CD4-positive, alpha-beta memory T cell (primary cell): ENCODE results near the gene PTPRD. TPM values are rescaled to one million over a fixed set of nuclear protein-coding genes. Genes with fewer than 3 reads are reported as not detected.

ENCODE experiments used
- CTCF ChIA-PET: fragments of 350-600 bp; sonication (Branson Sonifier 250); formaldehyde crosslinking; loops from one replicate; lab custom pipeline; 2021; ENCODE audit warnings: inconsistent platforms; ENCODE audit not compliant: partially characterized antibody; lab: Charles Lee
- POLR2A ChIA-PET: fragments of 350-600 bp; sonication (Branson Sonifier 250); formaldehyde crosslinking; loops from one replicate; lab custom pipeline; 2021; ENCODE audit not compliant: partially characterized antibody; lab: Charles Lee
- DNase-seq, 5 donors: peaks; one replicate each; pipeline versions ENCODE4 v3.0.0 to v3.0.0-alpha.2; 2020 to 2022; ENCODE audit warnings: mixed read lengths in 1 of 5
- H3K27ac ChIP-seq: one replicate; pipeline ENCODE4 v1.7.0; 2013; ENCODE audit warnings: low read depth, low read length
- H3K27me3 ChIP-seq: 2 replicates; pipeline ENCODE4 v1.7.0; 2013; ENCODE audit warnings: mild to moderate bottlenecking, low read length, moderate library complexity; ENCODE audit not compliant: insufficient read depth
- H3K36me3 ChIP-seq: 2 replicates; pipeline ENCODE4 v1.7.0; 2013; ENCODE audit warnings: mild to moderate bottlenecking, low read length, moderate library complexity; ENCODE audit not compliant: insufficient read depth
- H3K4me1 ChIP-seq: 2 replicates; pipeline ENCODE4 v1.7.0; 2013; ENCODE audit warnings: mild to moderate bottlenecking, low read length, moderate library complexity; ENCODE audit not compliant: insufficient read depth
- H3K4me3 ChIP-seq, 2 donors: one replicate each; pipeline ENCODE4 v1.7.0; 2013; ENCODE audit warnings: low read length in 2 of 2, mild to moderate bottlenecking in 1 of 2
- H3K9me3 ChIP-seq, 2 donors: one replicate each; pipeline ENCODE4 v1.7.0; 2013; ENCODE audit warnings: low read length in 2 of 2, control low read depth in 1 of 2; ENCODE audit not compliant: control insufficient read depth in 1 of 2
- H3K27ac Mint-ChIP-seq, 7 donors: one replicate each; pipeline ENCODE4 v1.8.0; 2020 to 2021; ENCODE audit warnings: mixed read lengths in 7 of 7, mild to moderate bottlenecking in 6 of 7, inconsistent platforms in 3 of 7, moderate library complexity in 3 of 7
- H3K27me3 Mint-ChIP-seq, 2 donors: one replicate each; pipeline ENCODE4 v1.8.0; 2020 to 2021; ENCODE audit warnings: mixed read lengths in 2 of 2
- H3K36me3 Mint-ChIP-seq, 2 donors: one replicate each; pipeline ENCODE4 v1.8.0; 2020 to 2021; ENCODE audit warnings: mixed read lengths in 2 of 2, inconsistent platforms in 1 of 2, mild to moderate bottlenecking in 1 of 2
- H3K4me1 Mint-ChIP-seq, 4 donors: one replicate each; pipeline ENCODE4 v1.8.0; 2020 to 2021; ENCODE audit warnings: mixed read lengths in 4 of 4, mild to moderate bottlenecking in 1 of 4
- H3K4me3 Mint-ChIP-seq, 8 donors: one replicate each; pipeline ENCODE4 v1.8.0; 2020 to 2021; ENCODE audit warnings: mixed read lengths in 8 of 8, mild to moderate bottlenecking in 7 of 8, moderate library complexity in 6 of 8, inconsistent platforms in 3 of 8
- H3K9me3 Mint-ChIP-seq, 8 donors: one replicate each; pipeline ENCODE4 v1.8.0; 2020 to 2021; ENCODE audit warnings: mixed read lengths in 8 of 8, mild to moderate bottlenecking in 5 of 8, inconsistent platforms in 3 of 8, moderate library complexity in 1 of 8
- intact Hi-C: fragments of 100-400 bp; cut with micrococcal nuclease; formaldehyde crosslinking; loops from one replicate; pipeline ENCODE4 v1.15.1; 2023
- polyA plus RNA-seq, 2 donors: library from polyadenylated mRNA; unstranded; fragments of 300-500 nt; fragmentation: Illumina TruSeq; gene quantifications; one replicate each; pipeline ENCODE4 v1.2.3, GENCODE V29; 2021
- total RNA-seq, 2 experiments: library from RNA; stranded (reverse); gene quantifications; one replicate each; pipeline ENCODE4 v1.2.3, GENCODE V29; 2021

The PTPRD gene
- total and polyA plus RNA-seq, 4 experiments from 2014 or later: not detected

DNA sequence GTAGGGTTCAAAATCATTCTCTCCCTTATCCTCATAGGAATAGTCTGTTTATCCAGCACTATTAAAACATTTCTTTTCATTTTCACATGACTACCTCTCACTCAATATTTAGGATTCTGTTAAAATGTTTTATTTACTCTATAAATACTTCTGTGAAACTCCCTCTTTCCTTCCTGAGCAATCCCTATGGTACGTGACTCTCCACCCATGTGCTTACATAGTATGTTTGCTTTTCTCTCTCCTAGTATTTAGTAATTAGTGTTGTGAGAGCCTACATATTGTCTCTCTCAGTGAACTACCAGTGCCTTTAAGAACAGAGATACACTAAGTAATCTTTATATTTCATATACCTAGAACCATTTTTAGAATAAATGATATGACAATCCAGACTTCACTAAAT lies 46.0 kb downstream of the PTPRD start:
- CTCF ChIA-PET: no interaction called here
- POLR2A ChIA-PET: no interaction called here
- no peaks in the 10 kb centered on the region for H3K4me1 ChIP-seq
- H3K27me3 ChIP-seq: no peaks in the 10 kb centered on the region
- Mint-ChIP-seq H3K36me3 (peaks cover 0 to 2% of the 10 kb centered on the region in 2 donors), H3K9me3 (peaks cover 2 to 20% (median 6%) of the 10 kb centered on the region in 8 donors), H3K4me1 (no peaks in the 10 kb centered on the region), H3K27me3 (no peaks in the 10 kb centered on the region), H3K27ac (no peak overlapping the region), H3K4me3 (no peak overlapping the region)
- H3K4me3 ChIP-seq: no peak overlapping the region
- no peak for DNase-seq
- peaks cover 0 to 3% of the 10 kb centered on the region in 2 donors for H3K9me3 ChIP-seq
- intact Hi-C loops: no loop called here
- H3K36me3 ChIP-seq: no peaks in the 10 kb centered on the region
- H3K27ac ChIP-seq: no peak overlapping the region

DNA sequence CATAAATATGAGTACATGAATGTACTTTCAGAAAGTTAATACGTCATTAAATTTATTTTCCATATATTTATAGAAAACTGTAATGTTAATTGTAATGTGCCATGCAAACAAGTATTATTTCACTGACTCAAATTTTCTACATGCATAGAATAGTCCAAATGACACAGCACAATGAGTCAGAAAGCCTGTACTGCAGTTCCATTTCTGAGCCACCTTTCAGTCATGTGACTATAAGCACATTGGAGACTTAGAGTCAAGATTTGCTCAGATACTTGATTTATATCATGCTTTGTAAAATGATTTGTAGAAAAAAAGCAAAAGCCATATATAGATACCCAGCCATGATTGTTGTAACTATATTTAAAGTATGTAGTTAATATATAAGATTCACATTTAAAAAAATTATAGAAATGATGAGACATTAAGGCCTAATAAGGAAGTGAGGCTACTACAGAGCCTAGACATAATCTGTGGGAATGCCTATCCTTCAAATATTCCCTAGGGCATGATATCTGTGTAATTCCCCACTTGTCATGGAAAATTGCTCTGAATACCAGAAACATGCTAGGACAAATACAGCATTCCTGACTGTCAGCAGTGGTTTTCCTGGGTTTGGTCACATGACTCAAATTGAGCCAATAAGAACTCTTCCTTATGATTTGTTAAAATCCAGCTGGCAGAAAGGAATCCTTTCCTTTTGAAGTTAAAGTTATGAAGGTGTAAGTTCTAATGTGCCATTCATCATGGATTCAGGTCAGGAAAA lies 50.0 kb downstream of the PTPRD start:
- intact Hi-C loops: no loop called here
- no peaks in the 10 kb centered on the region for H3K36me3 ChIP-seq
- Mint-ChIP-seq H3K36me3 (peaks cover 0 to 2% of the 10 kb centered on the region in 2 donors), H3K27me3 (no peaks in the 10 kb centered on the region), H3K4me1 (no peaks in the 10 kb centered on the region), H3K4me3 (no peak overlapping the region), H3K27ac (no peak overlapping the region), H3K9me3 (peaks cover 2 to 20% (median 6%) of the 10 kb centered on the region in 8 donors)
- no peak overlapping the region for H3K4me3 ChIP-seq
- no peaks in the 10 kb centered on the region for H3K4me1 ChIP-seq
- POLR2A ChIA-PET: no interaction called here
- H3K27me3 ChIP-seq: no peaks in the 10 kb centered on the region
- CTCF ChIA-PET: no interaction called here
- no peak for DNase-seq
- H3K9me3 ChIP-seq: peaks cover 0 to 3% of the 10 kb centered on the region in 2 donors
- H3K27ac ChIP-seq: no peak overlapping the region

DNA sequence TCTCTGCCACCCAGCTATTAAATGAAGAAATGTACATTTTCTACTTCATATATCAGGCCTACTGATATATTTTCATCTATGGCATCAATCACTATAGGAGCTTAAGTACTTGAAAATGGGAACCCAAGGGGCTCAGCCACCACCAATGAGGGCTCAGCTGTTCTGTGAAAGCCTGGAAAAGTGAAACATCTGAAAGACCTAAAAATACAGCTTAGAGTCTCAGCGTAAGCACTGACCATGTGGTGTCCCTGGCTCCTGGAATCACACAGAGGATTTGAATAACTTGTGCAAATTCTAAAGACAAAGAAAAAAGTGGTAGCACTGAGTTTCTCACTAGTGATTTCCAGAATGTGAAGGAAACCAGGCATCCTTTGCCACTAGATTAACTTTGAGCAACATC lies 64.5 kb downstream of the PTPRD start:
- Mint-ChIP-seq H3K36me3 (no peaks in the 10 kb centered on the region), H3K4me1 (no peaks in the 10 kb centered on the region), H3K9me3 (peaks cover 2 to 18% (median 8%) of the 10 kb centered on the region in 8 donors), H3K4me3 (no peak overlapping the region), H3K27ac (no peak overlapping the region), H3K27me3 (no peaks in the 10 kb centered on the region)
- Histone ChIP-seq H3K27me3 (no peaks in the 10 kb centered on the region), H3K27ac (no peak overlapping the region), H3K4me1 (no peaks in the 10 kb centered on the region), H3K4me3 (no peak overlapping the region), H3K36me3 (no peaks in the 10 kb centered on the region), H3K9me3 (no peaks in the 10 kb centered on the region)
- DNase-seq: no peak
- CTCF ChIA-PET: no interaction called here
- intact Hi-C loops: no loop called here
- POLR2A ChIA-PET: no interaction called here

- Histone ChIP-seq H3K4me3 (no peak overlapping the region), H3K27me3 (no peaks in the 10 kb centered on the region), H3K4me1 (no peaks in the 10 kb centered on the region), H3K27ac (no peak overlapping the region), H3K9me3 (no peaks in the 10 kb centered on the region), H3K36me3 (no peaks in the 10 kb centered on the region)
- Mint-ChIP-seq H3K4me3 (no peak overlapping the region), H3K9me3 (peaks cover 0 to 18% (median 9%) of the 10 kb centered on the region in 8 donors), H3K27ac (no peak overlapping the region), H3K4me1 (no peaks in the 10 kb centered on the region), H3K27me3 (no peaks in the 10 kb centered on the region), H3K36me3 (no peaks in the 10 kb centered on the region)
- ChIA-PET CTCF (no interaction called here), POLR2A (no interaction called here)
- DNase-seq: no peak
- intact Hi-C loops: no loop called here
Observed at GRCh38 chr9:10538073-10538472, 74.7 kb downstream of the PTPRD start.

DNA sequence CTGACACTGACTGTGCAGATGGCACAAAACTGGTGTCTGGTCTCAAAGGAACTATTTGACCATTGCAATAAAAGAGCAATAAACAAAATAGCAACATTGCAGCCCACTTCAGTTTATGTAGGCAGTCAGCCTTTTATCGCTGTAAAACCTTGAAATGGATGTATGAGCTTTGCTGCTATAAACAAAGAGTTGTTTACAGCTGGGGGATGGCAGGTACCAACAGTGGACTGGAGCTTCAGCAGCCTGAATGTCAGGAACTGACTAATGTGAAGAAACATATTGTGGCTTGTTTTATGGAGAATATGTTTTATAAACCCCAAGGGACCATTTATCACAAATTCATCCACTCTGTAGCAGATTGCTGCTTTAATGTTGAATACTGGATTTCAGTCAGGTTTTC lies 78.0 kb downstream of the PTPRD start:
- Mint-ChIP-seq H3K27me3 (no peaks in the 10 kb centered on the region), H3K36me3 (no peaks in the 10 kb centered on the region), H3K4me3 (no peak overlapping the region), H3K9me3 (peaks cover 0 to 15% (median 10%) of the 10 kb centered on the region in 8 donors), H3K27ac (no peak overlapping the region), H3K4me1 (no peaks in the 10 kb centered on the region)
- Histone ChIP-seq H3K36me3 (no peaks in the 10 kb centered on the region), H3K4me3 (no peak overlapping the region), H3K27ac (no peak overlapping the region), H3K9me3 (no peaks in the 10 kb centered on the region), H3K27me3 (no peaks in the 10 kb centered on the region), H3K4me1 (no peaks in the 10 kb centered on the region)
- ChIA-PET CTCF (no interaction called here), POLR2A (no interaction called here)
- no peak for DNase-seq
- intact Hi-C loops: no loop called here

GRCh38 chr9:10525972-10526371 lies 86.8 kb downstream of the PTPRD start:
- ChIA-PET POLR2A (no interaction called here), CTCF (no interaction called here)
- no peaks in the 10 kb centered on the region for H3K27me3 ChIP-seq
- no peaks in the 10 kb centered on the region for H3K36me3 ChIP-seq
- no peak for DNase-seq
- Mint-ChIP-seq H3K27ac (no peak overlapping the region), H3K9me3 (peaks cover 0 to 22% (median 9%) of the 10 kb centered on the region in 8 donors), H3K4me1 (no peaks in the 10 kb centered on the region), H3K36me3 (no peaks in the 10 kb centered on the region), H3K27me3 (no peaks in the 10 kb centered on the region), H3K4me3 (no peak overlapping the region)
- peaks cover 0 to 5% of the 10 kb centered on the region in 2 donors for H3K9me3 ChIP-seq
- intact Hi-C loops: no loop called here
- no peak overlapping the region for H3K4me3 ChIP-seq
- no peak overlapping the region for H3K27ac ChIP-seq
- no peaks in the 10 kb centered on the region for H3K4me1 ChIP-seq

- ChIA-PET CTCF (no interaction called here), POLR2A (no interaction called here)
- Histone ChIP-seq H3K9me3 (peaks cover 0 to 5% of the 10 kb centered on the region in 2 donors), H3K27ac (no peak overlapping the region), H3K36me3 (no peaks in the 10 kb centered on the region), H3K4me1 (no peaks in the 10 kb centered on the region), H3K27me3 (no peaks in the 10 kb centered on the region), H3K4me3 (no peak overlapping the region)
- H3K9me3 Mint-ChIP-seq: peaks cover 0 to 27% (median 8%) of the 10 kb centered on the region in 8 donors
- DNase-seq: no peak
- intact Hi-C loops: no loop called here
- no peak overlapping the region for H3K27ac Mint-ChIP-seq
- H3K27me3 Mint-ChIP-seq: no peaks in the 10 kb centered on the region
- no peaks in the 10 kb centered on the region for H3K4me1 Mint-ChIP-seq
- H3K36me3 Mint-ChIP-seq: no peaks in the 10 kb centered on the region
- H3K4me3 Mint-ChIP-seq: no peak overlapping the region
Observed at GRCh38 chr9:10523164-10523563, 89.6 kb downstream of the PTPRD start.
